Activated CD4-positive, alpha-beta T cell treated with anti-CD3 and anti-CD28 coated beads for 4 hours (primary cell): ENCODE data around the gene DUOX1.
"Not testable (repeated sequence)": the region's sequence is repeated elsewhere in the genome, so short reads cannot be mapped to it uniquely, and the experiment has no call there.

Source experiments
- DNase-seq, 2 donors: peaks; one replicate each; pipeline ENCODE4 v3.0.0-alpha.2; 2020

DUOX1 gene

GRCh38 chr15:45129651-45130129 lies at the start of gene DUOX1, which contains the start of gene DUOXA1:
Gene DUOX1, plus strand, starts transcription at chr15:45129994. Its CDS starts 1,973 bp downstream, at chr15:45131967.
Gene DUOXA1, minus strand, starts transcription at chr15:45129879. Its CDS starts 6,865 bp downstream, at chr15:45123014.
- DNase-seq, result peak in 1 of 2 donors; percentile 15

GRCh38 chr15:45080593-45080992 lies 49.2 kb upstream of the DUOX1 start:
- DNase-seq, result not testable (repeated sequence)

GRCh38 chr15:45082412-45082811 lies 47.4 kb upstream of the DUOX1 start:
- not testable (repeated sequence) for DNase-seq

GRCh38 chr15:45083223-45083622 lies 46.6 kb upstream of the DUOX1 start:
- DNase-seq, result no peak

- no peak for DNase-seq
Observed at GRCh38 chr15:45084163-45084562, 45.6 kb upstream of the DUOX1 start.

- no peak for DNase-seq
Observed at GRCh38 chr15:45087513-45087912, 42.3 kb upstream of the DUOX1 start.

- no peak for DNase-seq
Observed at GRCh38 chr15:45088801-45089711, 40.7 kb upstream of the DUOX1 start.

- no peak for DNase-seq
Observed at GRCh38 chr15:45089712-45090373, 40.0 kb upstream of the DUOX1 start.

- DNase-seq, result no peak
Observed at GRCh38 chr15:45091161-45091560, 38.6 kb upstream of the DUOX1 start.

- DNase-seq, result no peak
Observed at GRCh38 chr15:45091576-45091975, 38.2 kb upstream of the DUOX1 start.

- no peak for DNase-seq
Observed at GRCh38 chr15:45093013-45093412, 36.8 kb upstream of the DUOX1 start.

GRCh38 chr15:45093622-45094357 lies 36.0 kb upstream of the DUOX1 start:
- DNase-seq, result no peak

GRCh38 chr15:45094358-45094730 lies 35.5 kb upstream of the DUOX1 start:
- no peak for DNase-seq

GRCh38 chr15:45095661-45096060 lies 34.1 kb upstream of the DUOX1 start:
- DNase-seq, result no peak

GRCh38 chr15:45097466-45097865 lies 32.3 kb upstream of the DUOX1 start:
- no peak for DNase-seq

- DNase-seq, result no peak
Observed at GRCh38 chr15:45099549-45100165, 30.1 kb upstream of the DUOX1 start.

GRCh38 chr15:45100884-45101625 lies 28.7 kb upstream of the DUOX1 start:
- DNase-seq, result no peak

GRCh38 chr15:45101749-45102148 lies 28.0 kb upstream of the DUOX1 start:
- no peak for DNase-seq

GRCh38 chr15:45102226-45102625 lies 27.6 kb upstream of the DUOX1 start:
- no peak for DNase-seq

- not testable (repeated sequence) for DNase-seq
Observed at GRCh38 chr15:45104170-45104569, 25.6 kb upstream of the DUOX1 start.

- no peak for DNase-seq
Observed at GRCh38 chr15:45105586-45105985, 24.2 kb upstream of the DUOX1 start.
